IPS-NIHi7 (cell line): ENCODE measurements around the gene THY1.
A peak's percentile ranks its signal among the peaks of the same experiment; 100 is the strongest.
"Not testable (repeated sequence)": the region's sequence is repeated elsewhere in the genome, so short reads cannot be mapped to it uniquely, and the experiment has no call there.

Experiments
- DNase-seq: peaks from one replicate; pipeline ENCODE4 v3.0.0; 2012; ENCODE audit warnings: mixed read lengths; ENCODE audit errors: extremely low spot score

Gene THY1

GRCh38 chr11:119445850-119446249, 22.9 kb upstream of the THY1 start:
- no peak for DNase-seq

- DNase-seq = no peak
Measured at GRCh38 chr11:119445379-119445778, 22.4 kb upstream of the THY1 start.

GRCh38 chr11:119441898-119442243, 18.9 kb upstream of the THY1 start:
- no peak for DNase-seq

DNA sequence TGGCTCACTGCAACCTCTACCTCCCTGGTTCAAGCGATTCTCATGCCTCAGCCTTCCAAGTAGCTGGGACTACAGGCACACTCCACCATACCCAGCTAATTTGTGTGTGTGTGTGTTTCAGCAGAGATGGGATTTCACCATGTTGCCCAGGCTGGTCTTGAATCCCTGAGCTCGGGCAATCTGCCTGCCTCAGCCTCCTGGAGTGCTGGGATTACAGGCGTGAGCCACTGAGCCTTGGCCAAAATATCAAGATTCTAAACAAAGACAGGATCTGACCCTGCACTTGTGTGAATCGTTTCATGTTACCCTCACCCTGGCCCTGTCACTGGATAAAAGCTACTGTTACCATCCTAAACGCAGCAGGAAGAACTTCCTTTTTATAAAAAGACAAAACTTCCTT, 15.6 kb upstream of the THY1 start:
- DNase-seq = no peak

DNA sequence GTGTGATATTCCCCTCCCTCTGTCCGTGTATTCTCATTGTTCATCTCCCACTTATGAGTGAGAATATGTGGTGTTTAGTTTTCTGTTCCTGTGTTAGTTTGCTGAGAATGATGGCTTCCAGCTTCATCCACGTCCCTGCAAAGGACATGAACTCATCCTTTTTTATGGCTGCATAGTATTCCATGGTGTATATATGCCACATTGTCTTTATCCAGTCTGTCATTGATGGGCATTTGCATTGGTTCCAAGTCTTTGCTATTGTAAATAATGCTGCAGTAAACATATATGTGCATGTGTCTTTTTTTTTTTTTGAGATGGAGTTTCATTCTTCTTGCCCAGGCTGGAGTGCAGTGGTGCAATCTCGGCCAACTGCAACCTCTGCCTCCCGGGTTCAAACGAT, 14.5 kb upstream of the THY1 start:
- DNase-seq = not testable (repeated sequence)

DNA sequence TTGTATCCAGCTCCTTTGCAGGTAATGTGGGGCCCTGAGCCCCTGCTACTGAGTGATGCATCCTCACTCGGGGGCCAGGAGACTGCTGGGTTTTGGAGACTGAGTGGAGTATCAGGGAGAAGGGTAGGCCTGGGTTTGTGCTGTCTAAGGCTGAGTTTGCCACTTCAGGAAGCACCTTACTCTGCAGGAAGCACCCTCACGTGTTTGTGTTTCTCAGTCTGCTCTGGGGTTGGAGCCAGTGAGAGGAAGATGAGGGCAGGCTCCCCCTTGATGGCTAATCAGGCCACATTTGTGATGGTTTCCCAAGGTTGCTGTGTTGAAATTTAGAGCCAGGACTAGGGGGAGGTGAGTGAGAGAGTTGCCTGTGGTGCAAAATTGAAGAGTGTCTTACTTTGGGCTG, 13.7 kb upstream of the THY1 start:
- no peak for DNase-seq

DNA sequence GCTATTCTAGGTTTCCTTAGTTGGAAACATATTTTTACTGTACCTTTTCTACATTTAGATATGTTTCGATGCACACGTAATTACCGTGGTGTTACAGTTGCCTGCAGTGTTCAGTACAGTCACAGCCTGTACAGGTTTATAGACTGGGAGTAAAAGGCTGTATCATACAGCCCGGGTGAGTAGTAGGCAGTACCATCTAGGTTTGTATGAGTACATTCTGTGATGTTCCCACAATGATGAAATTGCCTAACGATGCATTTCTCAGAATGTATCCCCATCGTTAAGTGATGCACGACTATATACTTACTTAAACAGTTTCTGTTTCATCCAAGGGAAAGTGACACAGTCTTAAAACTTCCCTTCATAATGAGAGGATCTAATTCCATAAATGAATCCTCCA, 13.1 kb upstream of the THY1 start:
- no peak for DNase-seq

- no peak for DNase-seq
Measured at GRCh38 chr11:119434591-119435330, 11.8 kb upstream of the THY1 start.

GRCh38 chr11:119433358-119433725, 10.4 kb upstream of the THY1 start:
- no peak for DNase-seq

- no peak for DNase-seq
Measured at GRCh38 chr11:119432484-119433357, 9.7 kb upstream of the THY1 start.

DNA sequence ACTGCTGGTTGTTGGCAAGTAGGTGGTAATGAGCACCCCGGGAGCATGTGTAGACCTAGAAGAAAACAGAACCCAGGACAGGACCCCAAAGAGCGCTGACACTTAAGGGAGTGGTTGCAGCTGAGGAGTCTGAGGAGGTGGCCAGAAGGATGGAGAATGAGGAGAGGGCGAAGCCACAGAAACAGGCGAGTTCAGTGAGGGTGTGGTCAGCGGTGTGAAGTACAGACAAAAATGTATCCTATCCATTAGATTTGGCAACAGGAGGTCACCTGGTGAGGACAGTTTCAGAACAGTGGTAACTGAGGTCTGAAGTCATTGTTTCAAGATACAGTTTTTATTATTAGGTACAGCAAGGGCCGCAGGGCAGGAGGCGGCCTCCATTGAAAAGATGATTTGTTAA, 8.6 kb upstream of the THY1 start:
- no peak for DNase-seq

DNA sequence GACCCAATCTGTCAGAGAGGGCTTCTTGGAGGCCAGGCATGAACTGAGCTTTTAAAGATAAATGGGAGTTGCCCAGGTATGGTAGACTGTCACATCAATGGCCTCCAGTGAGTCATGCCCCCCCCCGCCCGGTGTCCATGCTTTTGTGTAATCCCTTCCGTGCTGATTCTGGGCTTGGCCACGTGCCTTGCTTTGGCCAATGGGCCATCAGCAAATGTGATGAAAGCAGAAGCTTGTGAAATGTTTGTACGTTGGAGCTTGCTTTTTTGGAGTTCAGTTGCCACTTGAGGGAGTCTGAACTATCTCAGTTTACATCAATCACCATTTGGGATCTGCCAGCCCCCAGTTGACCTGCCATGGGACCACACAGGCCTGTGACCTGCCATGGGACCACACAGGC, 4.3 kb upstream of the THY1 start:
- no peak for DNase-seq

- DNase-seq = no peak
Measured at GRCh38 chr11:119426142-119426541, 3.2 kb upstream of the THY1 start.

DNA sequence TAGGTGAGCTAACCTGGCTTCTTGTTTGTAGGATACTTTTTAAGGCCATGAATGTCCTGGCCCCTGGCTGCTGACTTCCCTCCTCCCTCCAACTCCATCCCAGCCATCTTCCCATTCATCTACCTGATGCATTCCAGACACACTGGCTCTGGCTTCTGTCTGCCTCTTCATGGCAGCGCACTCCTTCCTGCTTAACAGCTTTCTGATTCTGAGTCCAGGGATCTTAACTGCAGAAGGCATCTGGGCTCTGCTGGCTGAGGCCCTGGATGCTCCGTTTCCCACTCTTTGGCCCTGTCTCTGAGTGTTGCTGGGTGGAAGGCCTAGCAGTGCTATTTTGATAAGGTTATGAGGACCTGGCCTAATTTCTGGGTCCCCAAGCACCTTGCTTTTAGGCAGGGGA, 1.8 kb upstream of the THY1 start:
- no peak for DNase-seq

- DNase-seq = no peak
Measured at GRCh38 chr11:119424276-119424675, 1.3 kb upstream of the THY1 start.

DNA sequence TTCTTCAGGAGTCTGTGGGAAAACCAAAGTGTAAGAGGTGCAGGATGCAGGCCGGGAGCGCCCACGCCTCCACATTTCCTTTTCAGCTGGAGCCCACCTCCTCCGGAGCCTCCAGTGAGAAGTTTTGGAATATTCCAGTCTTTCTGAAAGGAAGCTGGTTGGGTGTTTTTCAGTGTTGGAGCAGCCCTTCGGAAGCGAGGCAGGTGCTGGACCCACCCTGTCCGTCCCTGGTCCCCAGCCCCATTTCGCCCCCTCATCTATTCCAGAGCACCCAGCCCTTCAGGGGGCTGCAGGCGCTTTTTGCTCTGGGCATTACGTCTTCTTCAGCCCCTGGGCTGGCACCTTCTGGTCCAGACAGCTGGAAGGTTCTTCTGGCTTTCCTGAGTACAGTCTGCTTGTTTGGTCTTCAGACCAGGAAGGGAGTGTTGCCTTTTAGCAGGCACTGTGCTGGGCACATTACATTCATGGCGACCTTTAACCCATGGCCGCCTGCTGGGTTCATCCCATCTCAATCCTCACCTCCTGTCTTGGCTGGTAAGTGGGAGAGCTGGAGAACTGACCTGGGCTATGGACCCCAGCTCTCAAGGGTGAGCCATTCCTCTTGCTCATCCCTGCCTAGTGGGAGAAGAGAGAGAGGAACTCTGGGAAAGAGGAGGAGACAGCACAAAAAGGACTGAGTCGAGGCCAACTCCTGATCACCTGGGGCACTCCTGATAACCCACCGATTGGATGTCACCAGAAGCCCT, 710 bp upstream of the THY1 start:
- no peak for DNase-seq

GRCh38 chr11:119421941-119422808, 797 bp downstream of the THY1 start:
- peak; percentile 35 for DNase-seq

GRCh38 chr11:119421351-119421750, 1.6 kb downstream of the THY1 start:
- DNase-seq = no peak

DNA sequence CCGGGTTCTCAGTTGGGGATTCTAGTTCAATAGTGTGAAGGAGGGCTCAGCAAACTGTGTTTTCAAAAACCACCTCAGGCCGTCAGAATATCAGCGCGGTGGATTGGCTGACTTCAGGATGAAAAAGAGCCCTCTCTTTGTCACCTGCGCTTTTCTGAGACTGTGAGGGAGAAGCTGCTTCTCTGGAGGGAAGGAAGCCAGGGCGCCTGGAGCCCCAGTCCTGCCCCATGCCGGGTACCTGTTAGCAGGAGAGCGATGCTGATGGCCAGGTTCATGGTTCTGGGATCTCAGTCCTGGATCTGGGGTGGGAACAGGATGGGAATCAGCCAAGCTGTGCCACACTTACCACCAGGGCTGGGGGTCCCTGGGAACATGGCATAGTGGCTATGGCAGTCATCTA, 2.3 kb downstream of the THY1 start:
- no peak for DNase-seq

DNA sequence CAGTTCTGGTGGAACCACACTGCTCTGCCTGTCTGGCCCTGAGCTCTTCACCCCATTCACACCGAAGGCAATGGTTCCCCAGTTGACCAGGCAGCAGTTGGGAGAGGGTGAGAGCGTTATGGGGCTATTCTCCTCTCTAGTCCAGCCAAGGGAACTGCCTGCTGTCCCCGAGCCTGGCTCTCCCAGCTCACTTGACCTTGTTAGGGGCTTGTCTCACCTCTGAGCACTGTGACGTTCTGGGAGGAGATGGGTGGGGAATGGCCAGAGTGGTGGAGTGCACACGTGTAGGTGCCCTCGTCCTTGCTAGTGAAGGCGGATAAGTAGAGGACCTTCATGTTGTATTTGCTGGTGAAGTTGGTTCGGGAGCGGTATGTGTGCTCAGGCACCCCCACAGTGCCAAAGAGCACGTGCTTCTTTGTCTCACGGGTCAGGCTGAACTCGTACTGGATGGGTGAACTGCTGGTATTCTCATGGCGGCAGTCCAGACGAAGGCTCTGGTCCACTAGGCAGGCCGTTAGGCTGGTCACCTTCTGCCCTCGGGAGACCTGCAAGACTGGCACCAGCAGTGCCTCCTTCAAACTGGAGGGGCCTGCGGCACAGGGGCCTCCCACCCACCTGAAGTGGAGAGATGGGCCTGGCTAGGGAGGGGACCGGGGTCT, 3.0 kb downstream of the THY1 start:
- DNase-seq = no peak

DNA sequence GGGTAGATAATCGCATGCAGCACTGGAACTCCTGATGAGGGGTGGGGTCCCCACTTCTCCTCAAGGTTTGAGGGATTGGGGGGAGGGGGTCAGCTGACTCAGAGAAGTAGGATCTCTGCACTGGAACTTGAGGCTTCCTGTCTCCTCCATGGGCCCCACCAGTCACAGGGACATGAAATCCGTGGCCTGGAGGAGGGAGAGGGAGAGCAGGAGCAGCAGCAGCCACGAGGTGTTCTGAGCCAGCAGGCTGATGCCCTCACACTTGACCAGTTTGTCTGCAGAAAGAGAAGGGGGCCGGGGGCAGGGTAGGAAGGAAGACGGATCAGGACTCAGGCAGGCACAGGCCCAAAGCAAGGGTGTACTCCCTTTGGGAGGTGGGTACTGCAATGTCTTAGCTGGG, 3.7 kb downstream of the THY1 start:
- no peak for DNase-seq
